GM18520 (cell line): Measurements from ENCODE around the gene DNAJC7.
"Not testable (repeated sequence)": the region's sequence is repeated elsewhere in the genome, so short reads cannot be mapped to it uniquely, and the experiment has no call there.

Source experiments
- ATAC-seq: cut with Tn5 transposase; IDR thresholded peaks from one replicate; pipeline ENCODE4 v1.9.1; 2021; ENCODE audit not compliant: unreplicated experiment

The DNAJC7 gene

GRCh38 chr17:42013740-42014139 is 3.5 kb downstream of the DNAJC7 start:
- not testable (repeated sequence) for ATAC-seq

DNA sequence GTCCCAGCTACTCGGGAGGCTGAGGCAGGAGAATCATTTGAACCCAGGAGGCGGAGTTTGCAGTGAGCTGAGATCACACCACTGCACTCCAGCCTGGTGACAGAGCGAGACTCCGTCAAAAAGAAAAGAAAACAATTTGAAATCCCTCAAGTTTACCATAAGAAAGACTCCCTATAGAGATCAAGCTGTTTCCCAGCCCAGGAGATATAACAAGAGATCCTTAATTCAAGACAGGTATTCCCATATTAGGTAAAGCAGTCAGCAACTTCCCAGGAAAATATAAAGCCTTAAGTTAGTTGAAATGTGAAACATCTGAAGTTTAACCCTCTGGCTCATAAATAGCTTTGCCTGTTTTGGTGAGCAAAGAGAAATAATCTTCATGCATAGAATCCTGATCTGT is 4.9 kb downstream of the DNAJC7 start:
- ATAC-seq: not testable (repeated sequence)

- no peak for ATAC-seq
Measured at GRCh38 chr17:42010898-42011516, 6.2 kb downstream of the DNAJC7 start.

GRCh38 chr17:42010266-42010680 is 7.0 kb downstream of the DNAJC7 start:
- not testable (repeated sequence) for ATAC-seq

DNA sequence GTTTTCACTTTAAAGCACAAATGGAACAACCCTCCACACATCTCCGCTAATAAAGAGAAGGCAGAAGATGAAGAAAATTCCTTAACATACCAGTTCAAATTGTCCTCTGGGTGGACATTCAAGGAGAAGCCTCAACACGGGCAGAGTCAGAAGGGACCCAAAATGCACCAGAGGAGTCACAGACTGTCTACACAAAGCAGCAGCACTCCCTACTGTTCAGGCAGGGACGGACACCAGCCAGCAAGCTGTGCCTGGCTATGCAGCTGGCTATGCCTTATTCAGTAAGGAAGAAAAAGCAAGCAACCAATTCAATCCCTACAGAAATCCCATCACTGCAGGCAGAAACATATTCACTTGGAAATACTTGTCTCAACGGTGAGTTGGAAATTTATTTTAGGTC is 8.1 kb downstream of the DNAJC7 start:
- ATAC-seq: no peak

GRCh38 chr17:42005166-42005565 is 12.1 kb downstream of the DNAJC7 start:
- ATAC-seq: no peak

GRCh38 chr17:42002792-42003301 is 14.4 kb downstream of the DNAJC7 start:
- no peak for ATAC-seq

GRCh38 chr17:42002175-42002791 is 15.0 kb downstream of the DNAJC7 start:
- no peak for ATAC-seq

DNA sequence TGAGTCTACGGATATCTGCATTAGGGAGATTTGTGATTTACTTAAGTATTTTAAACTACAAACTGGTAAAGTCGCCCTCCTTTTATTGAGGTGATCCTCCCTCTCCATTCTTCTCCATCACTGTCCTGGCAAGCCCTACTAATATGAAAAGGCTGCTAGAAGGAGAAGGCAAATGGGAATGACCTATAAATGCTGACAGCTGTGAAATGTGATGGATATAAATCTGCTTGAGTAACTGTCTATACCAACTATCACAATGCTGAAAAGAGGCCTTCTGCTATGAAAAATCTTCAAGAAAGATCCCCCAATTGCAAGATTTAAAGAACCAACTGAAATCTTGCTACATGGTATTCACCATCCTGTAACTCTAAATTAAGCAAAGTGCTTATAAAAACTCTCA is 15.5 kb downstream of the DNAJC7 start:
- ATAC-seq: no peak

DNA sequence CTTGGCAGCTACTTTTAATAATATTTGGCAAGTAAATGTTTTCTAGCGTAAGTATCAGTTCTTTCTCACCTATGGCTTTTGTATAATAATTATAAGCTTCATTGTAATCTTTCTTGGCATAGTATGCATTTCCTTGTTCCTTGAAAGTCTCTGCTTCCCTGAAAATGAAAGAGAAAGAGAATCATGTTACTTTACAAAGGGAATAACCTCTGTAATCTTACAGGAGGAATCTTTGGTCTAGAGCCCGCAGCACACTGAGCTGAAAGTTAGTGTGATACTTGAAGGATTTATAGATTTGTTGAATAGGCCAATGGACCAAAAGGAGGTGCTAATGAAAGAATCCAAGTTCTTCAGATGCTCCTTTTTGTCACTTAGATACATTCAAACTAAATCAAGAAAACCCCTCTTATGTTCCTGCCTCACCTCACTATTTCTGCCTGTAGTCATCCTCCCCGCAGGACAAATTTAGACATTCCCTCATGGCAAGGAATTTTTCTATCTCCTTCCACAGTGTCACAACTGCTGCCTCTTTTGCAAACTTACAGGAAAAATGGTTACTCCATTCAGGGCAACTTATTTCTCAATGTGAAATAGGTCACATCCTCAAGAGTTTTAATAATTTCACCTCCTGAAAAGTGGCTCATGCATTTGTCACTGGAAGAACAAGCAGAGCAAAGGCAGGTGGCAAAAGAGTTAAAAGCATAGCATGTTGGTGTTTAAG is 16.7 kb downstream of the DNAJC7 start:
- ATAC-seq: no peak

GRCh38 chr17:41998497-41998896 is 18.7 kb downstream of the DNAJC7 start:
- ATAC-seq: no peak

- no peak for ATAC-seq
Measured at GRCh38 chr17:41996855-41997164, 20.4 kb downstream of the DNAJC7 start.

DNA sequence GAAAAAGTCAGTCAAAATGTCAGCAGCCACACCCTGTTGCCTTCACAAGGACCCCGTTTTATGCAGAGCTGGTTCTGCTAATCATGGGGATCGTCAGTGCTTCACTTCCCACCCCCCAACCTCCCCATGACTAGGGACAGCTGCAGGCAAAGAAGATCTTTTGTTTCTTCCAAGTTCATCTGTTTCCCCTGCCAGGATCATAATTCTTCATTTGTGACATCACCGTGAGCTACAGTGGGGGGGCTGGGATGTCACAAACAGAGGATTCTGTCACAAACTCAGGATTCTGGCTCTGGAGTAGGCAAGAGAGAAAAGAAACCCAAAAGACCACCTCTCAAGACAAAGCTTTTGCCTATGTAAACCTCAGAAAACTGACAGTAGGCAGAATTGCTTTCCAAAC is 24.7 kb downstream of the DNAJC7 start:
- no peak for ATAC-seq

DNA sequence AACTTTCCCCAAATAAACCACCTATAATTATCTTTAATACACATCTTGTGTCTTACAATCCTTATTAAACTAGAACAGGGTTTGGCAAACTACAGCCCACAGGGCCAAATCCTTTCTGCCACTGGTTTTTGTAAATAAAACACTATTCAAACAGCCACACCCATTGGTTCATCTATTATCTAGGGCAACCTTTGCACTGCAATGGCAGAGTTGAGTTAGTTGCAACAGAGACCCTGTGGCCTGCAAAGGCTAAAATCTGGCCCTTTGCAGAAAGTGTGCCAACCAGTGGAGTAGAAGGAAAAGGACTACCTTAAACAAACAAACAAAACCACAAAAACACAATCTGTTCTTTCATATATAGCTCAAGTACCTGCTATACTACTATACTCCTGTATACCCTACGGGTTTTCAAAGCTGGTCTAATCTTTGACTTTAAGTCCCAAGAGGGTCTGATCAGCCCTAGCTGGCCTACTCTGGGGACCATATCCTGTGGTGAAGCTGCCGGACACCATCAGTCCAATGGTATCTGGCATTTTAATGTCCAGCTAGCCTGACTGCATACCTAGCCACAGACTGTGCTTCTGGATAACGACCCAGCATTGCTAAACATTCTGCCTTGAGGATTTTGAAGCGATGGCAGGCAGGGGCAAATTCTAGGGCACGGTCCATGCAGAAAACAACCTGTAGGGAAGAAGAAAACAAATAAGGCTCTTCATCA is 27.4 kb downstream of the DNAJC7 start:
- no peak for ATAC-seq

GRCh38 chr17:41988418-41988817 is 28.8 kb downstream of the DNAJC7 start:
- no peak for ATAC-seq

GRCh38 chr17:41987642-41988041 is 29.6 kb downstream of the DNAJC7 start:
- ATAC-seq: no peak

GRCh38 chr17:41986634-41987033 is 30.6 kb downstream of the DNAJC7 start:
- no peak for ATAC-seq

DNA sequence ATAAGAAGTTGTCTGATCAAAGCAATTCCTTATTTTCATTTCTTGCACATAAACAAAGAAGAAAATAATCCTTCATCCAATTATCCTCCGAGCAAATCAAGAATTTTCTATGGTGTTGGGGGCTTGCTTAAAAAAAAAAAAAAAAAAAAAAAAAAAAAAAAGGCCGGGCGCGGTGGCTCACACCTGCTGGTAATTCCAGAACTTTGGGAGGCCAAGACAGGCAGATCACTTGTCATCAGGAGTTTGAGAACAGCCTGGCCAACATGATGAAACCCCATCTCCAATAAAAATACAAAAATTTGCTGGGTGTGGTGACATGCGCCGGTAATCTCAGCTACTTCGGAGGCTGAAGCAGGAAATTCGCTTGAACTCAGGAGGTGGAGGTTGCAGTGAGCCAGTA is 31.3 kb downstream of the DNAJC7 start:
- ATAC-seq: no peak

GRCh38 chr17:41984454-41984853 is 32.8 kb downstream of the DNAJC7 start:
- ATAC-seq: no peak

GRCh38 chr17:41982026-41982760 is 35.0 kb downstream of the DNAJC7 start:
- no peak for ATAC-seq

GRCh38 chr17:41977991-41978390 is 39.2 kb downstream of the DNAJC7 start:
- no peak for ATAC-seq
